NCI-H1105 treated with DMSO at 0.1 percent for 48 hours (cell line): Measurements from ENCODE around the gene LHFPL3.
"Not testable (repeated sequence)": the region's sequence is repeated elsewhere in the genome, so short reads cannot be mapped to it uniquely, and the experiment has no call there.

Experiments used
- DNase-seq: peaks from one replicate; lab custom pipeline; 2025; lab: John Stamatoyannopoulos, UW

The LHFPL3 gene

DNA sequence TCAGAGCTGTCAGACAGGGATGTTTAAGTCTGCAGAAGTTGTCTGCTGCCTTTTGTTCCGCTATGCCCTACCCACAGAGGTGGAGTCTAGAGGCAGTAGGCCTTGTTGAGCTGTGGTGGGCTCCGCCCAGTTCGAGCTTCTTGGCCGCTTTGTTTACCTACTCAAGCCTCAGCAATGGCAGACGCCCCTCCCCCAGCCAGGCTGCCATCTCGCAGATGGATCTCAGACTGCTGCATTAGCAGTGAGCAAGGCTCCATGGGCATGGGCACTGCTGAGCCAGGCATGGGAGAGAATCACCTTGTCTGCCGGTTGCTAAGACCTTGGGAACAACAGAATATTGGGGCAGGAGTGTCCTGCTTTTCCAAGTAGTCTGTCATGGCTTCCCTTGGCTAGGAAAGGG is 267.2 kb downstream of the LHFPL3 start:
- DNase-seq, result not testable (repeated sequence)

DNA sequence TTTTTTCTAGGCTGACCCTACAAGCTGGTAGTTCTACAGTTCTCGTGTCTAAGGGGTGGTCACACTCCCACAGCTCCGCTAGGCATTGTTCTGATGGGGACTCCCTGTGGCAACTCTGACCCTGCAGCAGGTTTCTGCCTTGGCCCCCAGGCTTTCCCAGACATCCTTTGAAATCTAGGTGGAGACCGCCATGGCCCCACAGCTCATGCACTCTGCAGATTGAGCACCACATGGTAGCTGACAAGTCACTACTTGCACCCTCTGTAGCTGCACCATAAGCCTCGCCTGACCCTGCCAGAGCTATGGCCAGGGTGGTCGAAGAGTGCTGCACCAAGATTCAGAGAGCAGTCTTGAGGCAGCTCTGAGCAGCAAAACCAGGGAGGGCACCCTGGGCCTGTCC is 275.6 kb downstream of the LHFPL3 start:
- no peak for DNase-seq

- no peak for DNase-seq
Measured at GRCh38 chr7:104604706-104605105, 276.3 kb downstream of the LHFPL3 start.

- no peak for DNase-seq
Measured at GRCh38 chr7:104621321-104621720, 292.9 kb downstream of the LHFPL3 start.

DNA sequence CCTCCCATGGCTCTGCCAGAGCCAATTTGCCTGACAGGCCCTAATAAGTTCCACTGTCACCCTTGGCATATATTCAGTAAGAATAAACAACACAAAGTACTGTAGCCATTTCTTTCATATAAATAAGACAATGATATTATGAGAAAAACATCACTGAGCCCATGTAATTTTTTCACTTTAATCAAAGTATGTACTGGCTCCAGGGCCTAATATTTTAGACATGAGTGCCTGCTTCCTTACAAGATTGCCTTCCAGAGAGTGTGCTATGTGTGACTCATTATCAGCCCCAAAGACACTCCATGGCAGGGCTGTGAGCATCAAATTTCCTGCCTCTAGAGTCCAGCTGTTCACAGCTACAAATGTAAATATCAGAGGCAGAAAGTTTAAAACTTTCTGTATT is 297.6 kb downstream of the LHFPL3 start:
- no peak for DNase-seq

DNA sequence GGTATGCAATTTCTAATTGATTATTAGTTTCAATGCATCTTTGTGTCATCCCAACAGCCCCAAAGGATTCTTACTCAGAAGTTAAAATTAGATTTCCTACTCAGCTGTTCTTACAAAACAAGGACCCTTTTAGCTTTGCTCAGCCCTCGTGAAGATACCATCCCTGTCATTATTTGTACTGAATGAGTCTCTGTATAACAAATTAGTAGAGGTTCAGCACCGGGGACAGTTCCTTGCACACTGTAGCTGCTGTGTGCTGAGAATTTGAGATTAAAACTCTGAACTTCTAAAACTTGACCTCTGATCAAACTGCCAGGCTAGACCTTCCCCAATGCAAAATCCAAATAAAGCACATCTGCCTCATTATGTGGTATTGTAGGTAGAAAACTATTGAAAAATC is 299.1 kb downstream of the LHFPL3 start:
- DNase-seq, result no peak

GRCh38 chr7:104628017-104628416 is 299.6 kb downstream of the LHFPL3 start:
- DNase-seq, result no peak

DNA sequence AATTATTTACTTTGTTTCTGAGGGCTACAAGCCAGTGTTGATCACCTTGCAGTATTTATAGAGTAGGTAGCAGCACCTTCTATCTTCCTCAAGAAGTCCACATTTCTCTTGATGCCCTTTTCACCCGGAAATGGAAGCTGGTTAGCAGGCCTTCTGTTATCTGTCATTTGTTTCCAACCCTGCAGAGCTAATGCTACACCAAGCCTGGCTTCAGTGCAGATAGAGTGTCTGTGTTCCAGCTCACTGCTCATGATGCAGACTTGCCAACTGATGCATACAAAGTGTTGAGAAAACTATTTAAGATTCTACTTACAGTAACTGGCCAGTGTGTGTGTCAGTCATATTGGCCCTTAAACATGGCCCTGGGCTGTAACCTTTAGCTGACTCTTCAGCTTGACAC is 301.0 kb downstream of the LHFPL3 start:
- no peak for DNase-seq

DNA sequence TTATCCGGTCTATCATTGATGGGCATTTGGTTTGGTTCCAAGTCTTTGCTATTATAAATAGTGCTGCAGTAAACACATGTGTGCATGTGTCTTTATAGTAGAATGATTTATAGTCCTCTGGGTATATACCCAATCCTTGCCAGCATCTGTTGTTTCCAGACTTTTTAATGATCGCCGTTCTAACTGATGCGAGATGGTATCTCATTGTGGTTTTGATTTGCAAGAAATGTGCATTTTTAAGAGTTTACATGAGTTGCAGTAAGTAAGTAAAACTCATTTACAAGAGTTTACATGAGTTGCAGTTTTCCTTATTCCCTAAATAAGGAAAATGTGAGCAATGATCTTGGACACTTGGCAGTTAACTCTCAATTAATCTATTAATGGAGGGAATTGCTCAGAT is 312.1 kb downstream of the LHFPL3 start:
- DNase-seq, result no peak

- DNase-seq, result no peak
Measured at GRCh38 chr7:104642560-104642959, 314.2 kb downstream of the LHFPL3 start.

DNA sequence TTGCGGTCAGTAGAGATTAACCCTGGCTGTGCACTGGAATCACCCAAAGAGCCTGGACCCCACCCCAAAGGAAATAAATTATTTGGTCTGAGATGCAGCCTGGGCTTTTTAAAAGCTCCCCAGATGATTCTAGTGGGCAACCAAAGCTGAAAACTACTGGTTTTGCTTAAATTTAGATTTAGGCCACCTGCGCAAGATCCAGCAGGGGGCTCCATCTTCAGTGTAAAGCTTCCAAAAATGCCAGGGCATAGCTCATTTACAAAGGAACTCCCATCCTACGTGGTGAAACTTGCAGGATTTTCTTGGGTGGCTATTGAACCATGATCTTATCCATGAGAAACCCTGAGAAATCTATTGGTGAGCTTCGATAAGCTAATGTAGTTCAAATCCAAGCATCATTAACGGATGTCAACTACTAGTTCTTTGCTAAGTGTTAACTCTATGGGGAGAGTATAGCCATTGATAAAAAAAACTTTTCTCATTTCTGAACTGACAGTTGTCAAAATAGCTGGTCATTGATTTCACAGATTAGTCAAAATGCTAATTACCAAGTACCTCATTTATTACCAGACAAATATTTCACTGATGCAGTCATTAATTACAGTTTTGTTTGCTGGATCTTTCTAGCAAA is 315.3 kb downstream of the LHFPL3 start:
- no peak for DNase-seq

GRCh38 chr7:104650991-104651640 is 322.7 kb downstream of the LHFPL3 start:
- DNase-seq, result peak; percentile 78

DNA sequence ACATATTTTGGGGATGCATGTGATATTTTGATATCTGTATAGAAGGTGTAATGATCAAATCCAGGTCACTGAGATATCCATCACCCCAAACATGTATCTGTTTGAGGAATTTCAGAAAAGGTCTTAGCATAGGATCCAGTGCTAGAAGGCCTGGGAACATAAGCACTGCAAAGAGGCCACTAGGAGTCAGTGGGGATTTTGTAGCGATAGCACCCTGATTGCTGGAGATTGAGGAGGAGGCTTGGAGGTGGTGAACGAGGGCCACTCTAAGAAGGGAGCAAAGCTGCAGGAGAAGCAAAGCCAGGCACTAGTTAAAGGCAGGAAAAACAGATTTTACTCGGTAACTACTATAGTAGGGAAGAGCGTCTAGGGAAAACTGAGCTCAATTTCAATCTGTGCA is 324.0 kb downstream of the LHFPL3 start:
- DNase-seq, result no peak

DNA sequence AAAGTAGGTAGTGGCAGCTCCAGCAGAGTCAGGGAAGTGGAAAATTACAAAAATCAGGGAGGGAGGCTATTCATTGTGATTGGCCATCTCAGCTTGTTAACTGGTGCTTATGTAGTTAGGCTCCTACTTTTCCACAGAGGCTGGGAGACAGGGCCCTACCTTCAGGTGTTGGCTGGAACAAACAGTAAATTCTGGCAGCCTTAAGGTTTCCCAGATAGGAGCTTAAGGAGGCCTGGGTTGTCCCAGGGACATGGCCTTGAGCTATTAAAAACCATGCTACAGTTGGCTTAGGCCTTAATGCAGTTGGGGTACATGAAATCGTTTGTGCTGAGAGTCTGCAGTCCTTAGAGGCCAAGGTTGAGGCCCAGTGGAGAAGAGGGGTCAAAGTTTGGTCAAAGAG is 324.5 kb downstream of the LHFPL3 start:
- no peak for DNase-seq

- DNase-seq, result peak; percentile 92
Measured at GRCh38 chr7:104653825-104654401, 325.5 kb downstream of the LHFPL3 start.

DNA sequence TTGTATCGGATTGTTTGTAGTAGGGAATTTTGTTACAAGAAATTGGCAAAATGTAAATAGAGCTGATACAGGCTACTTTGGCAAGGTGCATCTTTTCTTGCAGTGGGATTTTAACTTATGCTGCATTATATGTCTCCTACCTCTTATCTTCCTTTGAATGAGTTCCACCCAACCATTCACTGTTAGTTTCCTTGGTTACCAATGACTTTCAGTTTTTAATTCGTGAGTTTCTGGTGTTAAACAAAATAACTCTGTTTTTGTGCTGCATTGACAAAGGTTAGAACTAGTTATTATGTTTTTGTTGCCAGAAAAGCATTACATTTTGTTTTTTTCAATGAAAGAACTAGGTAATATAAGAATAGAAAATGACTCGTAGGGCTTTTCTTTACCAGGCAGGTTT is 327.2 kb downstream of the LHFPL3 start:
- DNase-seq, result no peak

- no peak for DNase-seq
Measured at GRCh38 chr7:104656467-104656866, 328.1 kb downstream of the LHFPL3 start.

- DNase-seq, result no peak
Measured at GRCh38 chr7:104657134-104657533, 328.7 kb downstream of the LHFPL3 start.

DNA sequence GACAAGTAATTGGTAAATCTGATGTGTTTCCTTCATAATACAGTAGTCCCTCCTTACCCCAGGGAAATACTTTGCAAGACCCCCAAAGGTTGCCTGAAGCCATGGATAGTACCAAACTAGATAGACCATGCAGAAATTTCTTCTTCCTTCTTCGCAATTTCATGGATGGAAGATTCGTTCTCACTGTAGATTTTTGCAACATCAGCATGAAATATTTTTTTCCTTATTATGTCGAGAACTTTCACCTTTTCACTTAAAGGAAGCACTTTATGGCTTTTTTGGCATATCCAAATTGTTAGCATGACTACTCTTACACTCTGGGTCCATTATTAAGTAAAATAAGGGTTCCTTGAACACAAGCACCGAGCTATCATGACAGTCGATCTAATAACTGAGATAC is 333.2 kb downstream of the LHFPL3 start:
- DNase-seq, result no peak

- no peak for DNase-seq
Measured at GRCh38 chr7:104664648-104665047, 336.2 kb downstream of the LHFPL3 start.

DNA sequence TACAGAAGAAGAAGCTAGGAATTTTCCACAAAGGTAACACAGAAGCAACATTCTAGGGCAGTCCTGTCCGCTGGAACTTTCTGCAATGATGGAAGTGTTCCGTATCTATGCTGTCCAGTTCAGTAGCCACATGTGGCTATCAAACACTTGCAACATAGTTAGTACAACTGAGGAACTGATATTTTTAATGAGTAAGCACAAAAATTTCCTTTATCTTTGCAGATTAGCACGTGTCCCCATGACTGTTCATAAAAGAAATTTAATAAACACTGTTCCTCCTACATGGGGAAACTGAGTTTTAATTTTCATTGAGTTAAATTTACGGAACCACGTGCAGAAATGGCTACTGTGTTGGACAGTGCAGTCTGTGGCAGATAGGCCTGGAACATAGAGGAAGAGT is 349.2 kb downstream of the LHFPL3 start:
- no peak for DNase-seq

GRCh38 chr7:104679085-104679484 is 350.7 kb downstream of the LHFPL3 start:
- DNase-seq, result no peak

DNA sequence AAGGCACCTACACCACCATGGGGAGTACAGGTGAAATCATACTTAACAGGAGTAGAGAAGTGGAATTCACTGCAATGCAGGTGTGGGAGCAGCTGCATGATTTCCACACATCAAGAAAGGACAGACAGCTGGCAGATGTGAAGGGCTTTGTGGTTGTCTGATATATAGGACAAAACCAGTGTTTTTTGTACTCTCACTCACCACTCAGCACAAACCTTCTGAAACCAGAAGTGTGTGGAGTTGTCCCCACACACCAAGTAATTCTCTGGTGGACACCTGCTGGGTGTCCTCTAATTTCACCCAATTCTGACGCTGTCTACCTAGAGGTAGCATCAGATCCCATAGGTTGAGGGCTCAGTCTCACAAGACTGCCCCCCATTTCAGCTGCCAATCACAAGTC is 357.9 kb downstream of the LHFPL3 start:
- DNase-seq, result no peak

DNA sequence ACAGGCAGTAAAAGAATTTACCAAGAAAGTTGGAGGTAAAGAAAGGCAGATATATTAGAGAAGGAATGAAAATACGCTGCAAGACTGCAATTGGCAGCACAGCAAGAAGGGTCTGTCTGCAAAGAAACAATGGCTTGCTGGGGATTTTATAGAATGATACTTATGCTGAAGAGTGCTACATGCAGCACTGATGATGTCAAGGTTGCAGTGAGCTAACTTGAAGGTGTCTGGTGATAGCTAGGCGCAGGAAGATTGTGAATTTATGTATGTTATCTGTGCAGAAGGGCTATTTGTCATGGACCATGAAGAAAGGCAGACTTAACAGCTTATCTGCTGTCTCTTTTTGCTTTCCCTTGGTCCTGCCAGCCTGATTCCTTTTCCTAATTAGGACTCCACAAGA is 366.3 kb downstream of the LHFPL3 start:
- no peak for DNase-seq
